Smooth muscle cell (in vitro differentiated cells): ENCODE data around the gene INTS3. TPM values are rescaled to one million over a fixed set of nuclear protein-coding genes. Genes with fewer than 3 reads are reported as not detected.
A peak's percentile ranks its signal among the peaks of the same experiment; 100 is the strongest.

Experiments
- DNase-seq: peaks from one replicate; lab custom pipeline; 2025; ENCODE audit not compliant: unreplicated experiment; lab: John Stamatoyannopoulos, UW
- H2AFZ ChIP-seq: fragments of 200-600 bp; sonication (generic); 2 replicates; pipeline ENCODE4 v1.6.0; 2016; ENCODE audit warnings: antibody characterized with exemption, low read depth, mild to moderate bottlenecking
- H3F3A ChIP-seq: fragments of 200-600 bp; sonication (generic); 2 replicates; pipeline ENCODE4 v1.6.0; 2017; ENCODE audit warnings: antibody characterized with exemption, low read depth
- H3K27ac ChIP-seq: fragments of 200-600 bp; sonication (generic); 2 replicates; pipeline ENCODE4 v1.5.1; 2016; ENCODE audit warnings: low read depth, mild to moderate bottlenecking
- H3K27me3 ChIP-seq: fragments of 200-600 bp; sonication (generic); 2 replicates; pipeline ENCODE4 v1.6.1; 2016; ENCODE audit warnings: low read depth, mild to moderate bottlenecking
- H3K36me3 ChIP-seq: fragments of 200-600 bp; sonication (generic); 2 replicates; pipeline ENCODE4 v1.5.1; 2016; ENCODE audit warnings: low read depth
- H3K4me1 ChIP-seq: fragments of 200-600 bp; sonication (generic); 2 replicates; pipeline ENCODE4 v1.5.1; 2016; ENCODE audit warnings: low read depth
- H3K4me2 ChIP-seq: fragments of 200-600 bp; sonication (generic); 2 replicates; pipeline ENCODE4 v1.6.0; 2016; ENCODE audit warnings: mild to moderate bottlenecking
- H3K4me3 ChIP-seq: fragments of 200-600 bp; sonication (generic); 2 replicates; pipeline ENCODE4 v1.5.1; 2016; ENCODE audit warnings: mild to moderate bottlenecking
- H3K79me2 ChIP-seq: fragments of 200-600 bp; sonication (generic); 2 replicates; pipeline ENCODE4 v1.6.0; 2016; ENCODE audit warnings: low read depth, mild to moderate bottlenecking
- H3K9ac ChIP-seq: fragments of 200-600 bp; sonication (generic); 2 replicates; pipeline ENCODE4 v1.6.0; 2016; ENCODE audit warnings: low read depth
- H3K9me3 ChIP-seq: fragments of 200-600 bp; sonication (generic); replicated peaks from 2 replicates; pipeline ENCODE4 v1.5.1; 2016; ENCODE audit warnings: low read depth
- H4K20me1 ChIP-seq: fragments of 200-600 bp; sonication (generic); 2 replicates; pipeline ENCODE4 v1.6.0; 2016; ENCODE audit warnings: low read depth
- WGBS: methylation state at CpG from one replicate; pipeline ENCODE4 v1.1.7; 2016; ENCODE audit warnings: low lambda C conversion rate; 5-methylcytosine and 5-hydroxymethylcytosine counted together
- polyA plus RNA-seq: library from polyadenylated mRNA; unstranded; fragments of >200 nt; fragmentation: Nextera tagmentation; extraction: Ambion mirVana; gene quantifications from 2 replicates; pipeline ENCODE4 v1.2.1, GENCODE V29; 2016
- total RNA-seq: library from RNA; depleted of rRNA; stranded (reverse); fragments of >200 nt; gene quantifications from 2 replicates; pipeline ENCODE4 v1.2.3, GENCODE V29; 2014
- TF ChIP-seq, protein P1 (sequence below): fragments of 200-600 bp; sonication (generic); IDR thresholded peaks from 2 replicates; pipeline ENCODE4 v1.5.1; 2017; ENCODE audit warnings: borderline replicate concordance, mild to moderate bottlenecking, antibody characterized with exemption; ENCODE audit not compliant: insufficient read depth, poor library complexity, severe bottlenecking

INTS3 gene
- total and polyA plus RNA-seq, 2 experiments from 2014 or later = 22.3 to 33.6 TPM

DNA sequence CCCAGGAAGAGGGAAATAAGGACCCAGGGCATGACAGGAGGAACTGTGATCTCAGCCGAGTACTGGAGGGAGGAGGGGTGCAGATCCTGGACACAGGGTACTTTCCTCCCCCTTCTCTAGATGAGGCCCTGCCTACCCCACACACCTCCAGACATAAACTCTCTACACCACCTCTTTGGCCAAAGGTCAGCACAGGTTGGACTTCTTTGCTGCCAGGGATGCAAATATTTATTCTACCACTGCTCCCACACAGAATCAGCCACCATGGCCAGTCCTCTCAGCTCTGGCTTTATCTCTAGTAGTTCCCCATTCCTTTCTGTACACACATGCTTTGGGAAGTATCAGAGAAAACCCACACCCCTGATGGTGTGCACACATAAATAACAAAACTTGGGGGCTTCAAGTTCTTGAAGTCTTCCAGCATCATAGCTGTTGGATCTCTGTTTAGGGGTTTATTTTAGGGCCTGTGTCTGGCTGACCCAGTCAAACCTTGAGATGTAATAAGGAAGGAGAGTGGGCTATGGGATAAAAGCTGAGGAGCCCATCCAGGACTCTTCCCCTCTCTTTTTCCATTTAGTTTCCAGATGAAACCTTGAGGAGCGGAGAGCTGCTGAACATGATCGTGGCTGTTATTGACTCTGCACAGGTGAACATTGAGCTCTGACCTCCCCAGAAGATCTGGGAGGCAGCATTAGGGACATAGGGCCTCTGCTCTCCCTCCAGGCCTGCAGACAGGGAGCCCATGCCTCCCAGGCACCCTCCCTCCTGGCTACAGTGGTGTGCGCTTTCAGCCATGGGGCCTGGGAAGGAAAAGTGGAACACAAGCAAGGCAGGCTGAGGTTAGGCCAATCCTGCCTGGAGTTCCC is 40.7 kb downstream of the INTS3 start:
- TF ChIP-seq, protein P1, sequence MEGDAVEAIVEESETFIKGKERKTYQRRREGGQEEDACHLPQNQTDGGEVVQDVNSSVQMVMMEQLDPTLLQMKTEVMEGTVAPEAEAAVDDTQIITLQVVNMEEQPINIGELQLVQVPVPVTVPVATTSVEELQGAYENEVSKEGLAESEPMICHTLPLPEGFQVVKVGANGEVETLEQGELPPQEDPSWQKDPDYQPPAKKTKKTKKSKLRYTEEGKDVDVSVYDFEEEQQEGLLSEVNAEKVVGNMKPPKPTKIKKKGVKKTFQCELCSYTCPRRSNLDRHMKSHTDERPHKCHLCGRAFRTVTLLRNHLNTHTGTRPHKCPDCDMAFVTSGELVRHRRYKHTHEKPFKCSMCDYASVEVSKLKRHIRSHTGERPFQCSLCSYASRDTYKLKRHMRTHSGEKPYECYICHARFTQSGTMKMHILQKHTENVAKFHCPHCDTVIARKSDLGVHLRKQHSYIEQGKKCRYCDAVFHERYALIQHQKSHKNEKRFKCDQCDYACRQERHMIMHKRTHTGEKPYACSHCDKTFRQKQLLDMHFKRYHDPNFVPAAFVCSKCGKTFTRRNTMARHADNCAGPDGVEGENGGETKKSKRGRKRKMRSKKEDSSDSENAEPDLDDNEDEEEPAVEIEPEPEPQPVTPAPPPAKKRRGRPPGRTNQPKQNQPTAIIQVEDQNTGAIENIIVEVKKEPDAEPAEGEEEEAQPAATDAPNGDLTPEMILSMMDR = no peak
- Histone ChIP-seq H3K36me3 (no peaks in the 10 kb centered on the region), H3K79me2 (no peaks in the 10 kb centered on the region), H4K20me1 (no peaks in the 10 kb centered on the region), H3K4me1 (no peaks in the 10 kb centered on the region), H3K27ac (no peak overlapping the region), H3K9me3 (no peaks in the 10 kb centered on the region), H3K27me3 (no peaks in the 10 kb centered on the region), H3K4me3 (no peak overlapping the region), H3K9ac (no peak overlapping the region), H3F3A (peaks cover 10% of the 10 kb centered on the region), H3K4me2 (no peak overlapping the region), H2AFZ (no peak overlapping the region)
- WGBS = 96% methylated on average over 4 of the region's 4 CpGs
- DNase-seq = no peak

DNA sequence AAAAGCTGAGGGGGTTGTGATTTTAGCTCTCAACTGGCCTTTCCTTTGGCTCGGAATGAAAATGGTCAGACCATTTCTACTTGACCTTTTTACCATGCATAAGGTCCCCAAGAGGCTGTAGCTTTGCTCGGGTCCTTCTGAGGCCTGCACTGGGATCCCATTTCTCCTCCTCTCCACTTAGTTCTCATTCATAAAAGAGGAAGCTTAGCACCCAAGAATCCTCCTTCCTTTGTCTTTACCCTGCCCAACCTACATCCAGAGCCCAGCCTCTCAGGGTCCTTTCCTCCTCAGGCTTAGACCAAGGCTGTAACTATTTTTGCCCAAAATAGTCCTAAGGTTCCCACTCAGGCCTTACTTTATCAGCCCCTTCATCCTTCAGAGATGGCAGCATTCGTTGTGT is 41.4 kb downstream of the INTS3 start:
- H3K9ac ChIP-seq = no peak overlapping the region
- DNase-seq = no peak
- WGBS = 93% methylated on average over 3 of the region's 3 CpGs
- no peak overlapping the region for H3K4me2 ChIP-seq
- H2AFZ ChIP-seq = no peak overlapping the region
- no peak overlapping the region for H3K4me3 ChIP-seq
- H4K20me1 ChIP-seq = no peaks in the 10 kb centered on the region
- H3K79me2 ChIP-seq = no peaks in the 10 kb centered on the region
- no peaks in the 10 kb centered on the region for H3K9me3 ChIP-seq
- H3K27ac ChIP-seq = no peak overlapping the region
- no peaks in the 10 kb centered on the region for H3K36me3 ChIP-seq
- H3F3A ChIP-seq = peaks cover 17% of the 10 kb centered on the region
- TF ChIP-seq, protein P1 = no peak
- H3K4me1 ChIP-seq = no peaks in the 10 kb centered on the region
- no peaks in the 10 kb centered on the region for H3K27me3 ChIP-seq

DNA sequence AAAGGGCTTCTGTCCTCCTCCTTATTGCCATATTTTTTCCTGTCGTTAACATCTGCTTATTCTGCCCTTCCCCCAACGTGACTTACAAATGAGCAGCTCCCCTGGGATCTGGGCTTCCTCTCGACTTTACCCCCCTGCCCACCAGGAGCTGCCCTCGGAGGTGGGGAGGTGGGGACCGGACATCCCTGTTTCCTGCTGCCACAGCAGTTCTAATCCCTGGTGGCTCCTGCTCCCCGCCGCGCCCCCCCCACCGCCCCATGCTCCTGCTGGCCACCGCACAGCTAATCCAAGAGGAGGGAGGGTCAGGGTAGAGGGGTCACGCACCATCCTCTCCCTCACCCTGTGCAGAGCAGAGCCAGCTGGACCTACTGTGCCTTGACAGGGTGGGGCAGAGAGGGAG is 42.9 kb downstream of the INTS3 start:
- no peaks in the 10 kb centered on the region for H3K9me3 ChIP-seq
- H3K4me3 ChIP-seq = no peak overlapping the region
- no peaks in the 10 kb centered on the region for H3K27me3 ChIP-seq
- H3K79me2 ChIP-seq = no peaks in the 10 kb centered on the region
- H2AFZ ChIP-seq = no peak overlapping the region
- no peak overlapping the region for H3K9ac ChIP-seq
- WGBS = 61% methylated on average over 11 of the region's 11 CpGs
- peak overlapping the region; percentile 4 for H3K27ac ChIP-seq
- no peak overlapping the region for H3K4me2 ChIP-seq
- no peaks in the 10 kb centered on the region for H3K36me3 ChIP-seq
- no peaks in the 10 kb centered on the region for H4K20me1 ChIP-seq
- TF ChIP-seq, protein P1 = no peak
- peaks cover 18% of the 10 kb centered on the region for H3F3A ChIP-seq
- no peak for DNase-seq
- H3K4me1 ChIP-seq = peaks cover 4% of the 10 kb centered on the region

DNA sequence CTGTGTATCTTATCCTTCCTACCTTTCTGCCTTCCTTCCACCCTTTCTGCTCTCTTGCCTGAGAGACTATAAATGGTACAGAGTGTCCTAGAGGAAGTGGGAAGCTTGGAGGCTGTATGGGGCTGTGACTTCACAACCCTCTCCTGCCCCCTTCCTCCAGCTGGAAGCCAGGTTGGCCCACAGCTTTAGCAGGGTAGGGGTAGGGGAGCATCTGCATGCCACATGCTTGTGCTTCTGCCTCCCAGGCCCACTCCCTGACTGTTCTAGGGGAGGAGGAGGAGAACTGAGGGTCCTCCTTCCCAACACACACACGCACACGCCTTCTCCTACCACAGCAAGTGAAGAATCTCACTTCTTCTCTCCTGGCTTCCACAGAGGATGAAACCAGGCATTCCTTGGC is 43.4 kb downstream of the INTS3 start:
- no peaks in the 10 kb centered on the region for H3K79me2 ChIP-seq
- no peak for DNase-seq
- H4K20me1 ChIP-seq = no peaks in the 10 kb centered on the region
- 75% methylated on average over 2 of the region's 2 CpGs for WGBS
- TF ChIP-seq, protein P1 = no peak
- H2AFZ ChIP-seq = no peak overlapping the region
- peaks cover 18% of the 10 kb centered on the region for H3F3A ChIP-seq
- no peaks in the 10 kb centered on the region for H3K9me3 ChIP-seq
- peak overlapping the region; percentile 4 for H3K27ac ChIP-seq
- peaks cover 7% of the 10 kb centered on the region for H3K4me1 ChIP-seq
- H3K36me3 ChIP-seq = no peaks in the 10 kb centered on the region
- H3K9ac ChIP-seq = no peak overlapping the region
- H3K4me3 ChIP-seq = no peak overlapping the region
- H3K27me3 ChIP-seq = no peaks in the 10 kb centered on the region
- H3K4me2 ChIP-seq = no peak overlapping the region
